OCI-LY3 (cell line): ENCODE data around the gene AHCYL1.

Source experiments
- CTCF ChIP-seq: fragments of 200-600, 300-600 bp; sonication (generic); IDR thresholded peaks from 2 replicates; pipeline ENCODE4 v1.5.1; 2014; ENCODE audit warnings: antibody characterized with exemption, low read length, low read depth
- EZH2phosphoT487 ChIP-seq: fragments of 200-600 bp; shearing (Covaris generic); IDR thresholded peaks from 2 replicates; pipeline ENCODE4 v1.6.1; 2018; ENCODE audit warnings: antibody characterized with exemption, mixed run types, low read depth

GRCh38 chr1:109985247-109986053 is 885 bp downstream of the AHCYL1 start:
- TF ChIP-seq CTCF: no peak
- no peak for TF ChIP-seq EZH2phosphoT487
